SIG-M5 (cell line): ENCODE results near the gene KDM4E.
A peak's percentile ranks its signal among the peaks of the same experiment; 100 is the strongest.

Experiments
- DNase-seq: peaks from one replicate; lab custom pipeline; 2025; lab: John Stamatoyannopoulos, UW

Gene KDM4E

GRCh38 chr11:95050595-95051202 is 25.6 kb downstream of the KDM4E start:
- DNase-seq: no peak

- no peak for DNase-seq
Observed at GRCh38 chr11:95054356-95054755, 29.3 kb downstream of the KDM4E start.

- DNase-seq: no peak
Observed at GRCh38 chr11:95055283-95055897, 30.3 kb downstream of the KDM4E start.

- no peak for DNase-seq
Observed at GRCh38 chr11:95057959-95058358, 32.9 kb downstream of the KDM4E start.

- no peak for DNase-seq
Observed at GRCh38 chr11:95058621-95059020, 33.6 kb downstream of the KDM4E start.

- DNase-seq: no peak
Observed at GRCh38 chr11:95059046-95059445, 34.0 kb downstream of the KDM4E start.

- no peak for DNase-seq
Observed at GRCh38 chr11:95065336-95065735, 40.3 kb downstream of the KDM4E start.

GRCh38 chr11:95066716-95067038 is 41.6 kb downstream of the KDM4E start, which contains the start of gene SRSF8:
SRSF8 (plus strand) TSS chr11:95066919; CDS start chr11:95067227, 308 bp downstream.
- DNase-seq: no peak

- no peak for DNase-seq
Observed at GRCh38 chr11:95067039-95067840, 42.2 kb downstream of the KDM4E start.

GRCh38 chr11:95067841-95068219 is 42.8 kb downstream of the KDM4E start:
- no peak for DNase-seq

GRCh38 chr11:95068549-95068948 is 43.5 kb downstream of the KDM4E start:
- peak; percentile 94 for DNase-seq

GRCh38 chr11:95070471-95070870 is 45.4 kb downstream of the KDM4E start:
- DNase-seq: no peak

- DNase-seq: no peak
Observed at GRCh38 chr11:95072948-95073347, 47.9 kb downstream of the KDM4E start.

- DNase-seq: no peak
Observed at GRCh38 chr11:95074792-95075563, 49.9 kb downstream of the KDM4E start.

- no peak for DNase-seq
Observed at GRCh38 chr11:95076416-95076815, 51.4 kb downstream of the KDM4E start.

- DNase-seq: no peak
Observed at GRCh38 chr11:95076981-95077380, 51.9 kb downstream of the KDM4E start.
